Coronary artery (tissue), 2 donors: ENCODE data around the gene PLAAT2.

Experiments
- DNase-seq: peaks from one replicate; pipeline ENCODE4 v3.0.0-alpha.2; 2017; ENCODE audit warnings: low spot score
- H3K27ac ChIP-seq, 2 donors: fragments of 200-600 bp; sonication (generic); one replicate each; pipeline ENCODE4 v1.5.1; 2016 to 2019
- H3K4me3 ChIP-seq: fragments of 200-600 bp; sonication (generic); 2 replicates; pipeline ENCODE4 v1.5.1; 2016; ENCODE audit warnings: mild to moderate bottlenecking, moderate library complexity
- TF ChIP-seq, protein P1 (sequence below): fragments of 200-600 bp; sonication (generic); IDR thresholded peaks from one replicate; pipeline ENCODE4 v1.5.1; 2019; ENCODE audit warnings: antibody characterized with exemption

Gene PLAAT2

DNA sequence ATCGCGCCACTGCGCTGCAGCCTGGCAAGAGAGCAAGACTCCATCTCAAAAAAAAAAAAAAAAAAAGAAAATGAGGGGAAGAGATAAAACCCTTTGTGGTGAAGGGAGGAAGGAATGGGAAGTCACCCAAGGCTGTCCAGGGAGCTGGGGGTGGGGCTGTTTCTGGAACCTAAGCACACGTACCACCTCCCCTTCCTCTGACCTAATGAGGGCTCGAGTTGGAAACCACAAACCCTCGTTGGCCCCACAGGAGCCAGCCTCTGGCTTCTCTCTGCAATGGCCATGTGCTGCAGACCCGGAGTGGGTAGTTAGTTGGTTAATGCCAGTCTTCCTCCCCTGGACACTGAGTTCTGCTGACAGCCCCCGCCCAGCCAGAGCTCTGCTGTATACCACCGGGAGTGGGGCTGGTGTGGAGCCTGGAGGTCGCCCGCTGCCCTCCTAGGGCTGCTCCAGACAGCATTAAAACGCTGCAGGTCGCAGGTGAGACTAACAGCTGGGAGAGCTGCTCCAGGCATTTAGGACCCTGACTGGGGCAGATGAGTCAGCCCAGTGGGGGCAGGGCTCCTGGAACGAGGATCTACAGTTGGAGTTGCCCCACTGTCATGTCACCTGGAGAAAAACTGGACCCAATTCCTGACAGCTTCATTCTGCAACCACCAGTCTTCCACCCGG is 57.2 kb downstream of the PLAAT2 start, which contains the start of gene LGALS12:
Gene LGALS12, plus strand, starts transcription at position 228 of the 672 bp plus-strand sequence. Its CDS starts 375 bp downstream, at position 603.
- TF ChIP-seq, protein P1, sequence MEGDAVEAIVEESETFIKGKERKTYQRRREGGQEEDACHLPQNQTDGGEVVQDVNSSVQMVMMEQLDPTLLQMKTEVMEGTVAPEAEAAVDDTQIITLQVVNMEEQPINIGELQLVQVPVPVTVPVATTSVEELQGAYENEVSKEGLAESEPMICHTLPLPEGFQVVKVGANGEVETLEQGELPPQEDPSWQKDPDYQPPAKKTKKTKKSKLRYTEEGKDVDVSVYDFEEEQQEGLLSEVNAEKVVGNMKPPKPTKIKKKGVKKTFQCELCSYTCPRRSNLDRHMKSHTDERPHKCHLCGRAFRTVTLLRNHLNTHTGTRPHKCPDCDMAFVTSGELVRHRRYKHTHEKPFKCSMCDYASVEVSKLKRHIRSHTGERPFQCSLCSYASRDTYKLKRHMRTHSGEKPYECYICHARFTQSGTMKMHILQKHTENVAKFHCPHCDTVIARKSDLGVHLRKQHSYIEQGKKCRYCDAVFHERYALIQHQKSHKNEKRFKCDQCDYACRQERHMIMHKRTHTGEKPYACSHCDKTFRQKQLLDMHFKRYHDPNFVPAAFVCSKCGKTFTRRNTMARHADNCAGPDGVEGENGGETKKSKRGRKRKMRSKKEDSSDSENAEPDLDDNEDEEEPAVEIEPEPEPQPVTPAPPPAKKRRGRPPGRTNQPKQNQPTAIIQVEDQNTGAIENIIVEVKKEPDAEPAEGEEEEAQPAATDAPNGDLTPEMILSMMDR = no peak
- Histone ChIP-seq H3K4me3 (peak within 1 kb of the TSS; percentile 6), H3K27ac (no peak within 1 kb of the TSS)
- DNase-seq = no peak

DNA sequence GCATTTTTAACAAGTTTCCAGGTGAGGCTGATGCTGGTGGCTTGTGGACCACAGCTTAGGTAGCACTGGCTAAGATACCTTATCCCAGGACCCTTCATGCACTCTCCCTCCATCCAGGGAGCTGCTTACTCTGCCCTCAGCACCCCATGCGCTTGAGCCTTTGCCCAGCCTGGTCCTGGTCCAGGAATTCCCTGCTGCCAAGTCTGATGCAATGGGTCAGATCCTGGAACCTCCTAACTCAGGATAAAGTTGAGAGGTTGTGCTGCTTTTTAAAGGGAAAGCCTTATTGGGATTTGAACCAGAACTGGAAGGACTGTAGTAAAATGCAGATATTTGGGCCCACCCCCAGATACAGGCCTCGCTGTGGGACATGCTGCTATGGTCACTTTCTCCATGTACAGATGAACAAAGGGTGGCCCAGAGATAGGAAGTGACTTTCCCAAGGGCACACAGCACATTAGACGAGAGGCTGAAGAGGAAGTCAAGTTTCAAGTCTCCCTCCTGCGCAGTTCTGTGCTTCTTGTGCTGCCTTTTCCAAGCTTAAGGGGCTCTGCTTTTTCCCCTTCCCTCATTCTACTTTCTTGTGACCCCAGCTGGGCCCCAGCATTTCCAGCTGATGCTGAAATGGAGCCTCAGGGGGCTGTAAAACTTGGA is 58.1 kb downstream of the PLAAT2 start:
- TF ChIP-seq, protein P1 = no peak
- no peak overlapping the region for H3K27ac ChIP-seq
- no peak for DNase-seq
- H3K4me3 ChIP-seq = no peak overlapping the region

DNA sequence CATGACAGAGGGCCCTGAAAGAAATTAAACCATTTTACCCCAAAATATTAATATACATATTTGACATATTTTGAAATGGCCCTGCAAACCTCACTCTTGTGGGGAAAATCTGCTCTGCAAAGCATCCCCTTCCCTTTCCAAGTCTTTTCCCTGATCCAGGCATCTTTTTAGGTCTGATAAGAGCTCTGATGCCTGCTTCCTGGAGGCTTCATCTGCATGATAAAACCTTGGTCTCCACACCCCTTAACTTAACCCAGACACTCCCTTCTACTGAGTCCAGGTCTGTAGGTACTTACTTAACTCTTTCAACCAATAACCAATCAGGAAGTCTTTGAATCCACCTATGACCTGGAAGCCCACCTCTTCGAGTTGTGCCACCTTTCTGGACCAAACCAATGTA is 59.1 kb downstream of the PLAAT2 start:
- Histone ChIP-seq H3K27ac (no peak overlapping the region), H3K4me3 (no peak overlapping the region)
- DNase-seq = no peak
- TF ChIP-seq, protein P1 = no peak

DNA sequence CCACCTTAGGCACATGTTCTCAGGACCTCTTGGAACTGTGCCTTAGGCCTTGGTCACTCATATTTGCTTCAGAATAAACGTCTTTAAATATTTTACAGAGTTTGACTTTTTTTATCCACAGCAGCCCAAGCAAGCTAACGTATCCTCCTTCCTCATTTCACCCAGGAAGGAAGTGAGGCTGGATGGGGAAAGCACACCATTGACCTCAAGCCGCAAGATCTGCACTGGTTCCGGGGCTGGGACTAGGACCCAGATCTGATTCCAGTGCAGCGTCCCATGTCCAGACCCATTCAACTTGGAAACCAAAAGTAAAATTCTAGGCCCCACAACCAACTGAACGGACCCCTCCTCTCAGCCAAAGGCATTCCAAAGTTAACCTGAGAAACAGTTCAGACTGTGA is 59.7 kb downstream of the PLAAT2 start:
- DNase-seq = no peak
- Histone ChIP-seq H3K27ac (no peak overlapping the region), H3K4me3 (no peak overlapping the region)
- TF ChIP-seq, protein P1 = no peak
